CD4-positive, alpha-beta T cell treated with Interleukin-4 for 4 hours (primary cell): ENCODE measurements around the gene NALCN.
"Not testable (repeated sequence)": the region's sequence is repeated elsewhere in the genome, so short reads cannot be mapped to it uniquely, and the experiment has no call there.

Experiments
- DNase-seq: peaks from one replicate; pipeline ENCODE4 v3.0.0-alpha.2; 2020

Gene NALCN

DNA sequence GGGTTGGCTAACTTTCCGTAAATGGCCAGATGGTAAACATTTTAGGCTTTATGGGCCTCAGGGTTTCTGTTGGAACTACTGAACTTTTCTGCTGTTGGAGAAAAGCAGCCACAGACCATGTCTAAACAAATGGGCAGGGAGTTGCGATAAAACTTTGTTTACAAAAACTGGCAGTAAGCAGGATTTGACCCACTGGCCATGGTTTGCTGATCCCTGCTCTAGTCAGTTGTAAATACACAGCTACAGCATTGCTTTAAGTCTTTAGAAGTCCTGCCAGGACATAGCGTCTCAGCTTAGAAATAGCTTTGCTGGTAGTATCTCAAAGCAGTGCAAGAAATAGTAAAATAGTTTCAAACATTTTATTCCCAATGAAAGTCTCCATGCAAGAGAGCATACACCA, 88.4 kb downstream of the NALCN start:
- no peak for DNase-seq

DNA sequence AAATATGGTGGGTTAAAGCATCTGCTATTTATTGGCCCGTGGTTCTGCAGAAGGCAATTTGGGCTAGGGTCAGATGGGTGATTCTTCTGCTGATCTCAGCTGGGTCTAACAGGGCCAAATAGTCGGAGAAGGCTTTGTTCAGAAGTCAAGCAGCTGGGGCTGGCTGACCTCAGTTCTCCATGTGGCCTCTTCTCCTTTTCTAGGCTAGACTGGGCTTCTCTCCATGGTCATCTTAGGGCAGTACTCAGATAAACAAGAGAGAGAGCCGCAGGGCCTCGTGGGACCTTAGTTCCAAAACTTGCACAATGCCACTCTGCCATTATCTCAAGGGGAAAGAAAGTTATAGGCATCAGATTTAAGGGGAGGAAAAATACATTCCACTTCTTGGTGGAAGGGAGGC, 89.6 kb downstream of the NALCN start:
- no peak for DNase-seq

DNA sequence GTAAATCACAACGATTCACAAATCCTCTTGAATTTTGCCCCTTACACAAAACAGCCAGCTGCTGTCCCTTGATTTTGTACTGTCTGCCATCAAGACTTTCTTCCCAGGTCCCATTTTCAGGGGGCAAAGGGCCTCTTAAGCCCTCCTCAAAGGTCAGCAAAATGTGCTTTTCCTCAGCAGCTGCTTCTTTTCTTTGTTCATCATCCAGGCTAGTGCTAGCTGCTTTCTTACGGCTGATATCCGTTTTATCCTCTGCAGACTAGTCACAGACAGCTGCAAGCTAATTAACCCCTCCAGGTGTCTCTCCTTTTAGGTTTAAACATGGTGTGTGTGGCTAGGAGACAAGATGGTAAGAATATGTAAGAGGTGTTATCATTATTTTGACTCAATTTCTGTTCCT, 90.9 kb downstream of the NALCN start:
- DNase-seq = no peak

DNA sequence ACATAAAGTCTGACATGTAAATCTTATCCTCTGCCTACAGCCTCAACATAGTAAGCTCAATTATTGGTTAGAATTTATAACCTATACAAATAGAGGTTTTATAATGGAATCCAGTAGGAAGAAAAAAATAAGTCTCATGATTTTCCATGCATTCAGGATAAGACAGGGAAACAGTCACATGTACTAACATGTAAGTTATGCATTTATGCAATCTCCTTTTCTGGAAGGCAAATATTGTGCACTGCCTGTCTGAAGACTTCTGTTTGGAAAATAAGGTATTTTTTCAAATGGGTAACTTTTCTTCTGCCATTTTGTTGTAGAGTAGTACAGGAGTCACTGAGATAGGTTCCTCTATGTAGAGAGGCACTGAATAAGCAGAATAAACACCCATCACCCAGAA, 92.7 kb downstream of the NALCN start:
- no peak for DNase-seq

DNA sequence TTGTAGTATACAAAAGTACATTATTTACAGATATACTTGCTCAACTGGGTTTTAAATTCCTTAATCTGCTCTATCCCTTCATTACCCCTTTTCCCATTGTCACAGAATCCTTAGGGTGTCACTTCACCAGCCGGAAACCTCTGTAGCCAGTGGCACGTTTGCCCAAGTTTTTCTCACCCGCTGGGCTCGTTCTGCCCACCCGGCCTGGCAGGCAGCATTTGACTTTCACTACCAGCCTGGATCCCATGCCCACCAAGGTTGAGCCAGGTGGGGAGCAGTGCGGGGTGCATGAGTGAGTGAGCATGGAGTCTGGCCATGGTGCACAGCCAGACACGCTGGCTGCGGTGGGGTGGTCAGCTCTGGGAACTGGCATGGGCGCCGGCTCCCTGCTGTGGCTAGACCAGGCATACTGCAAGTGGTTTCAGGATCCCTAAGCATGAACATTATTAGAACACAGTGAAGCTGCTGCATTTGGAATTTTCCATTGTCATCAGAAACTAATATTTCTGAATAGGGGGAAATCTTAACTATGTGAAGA, 98.3 kb downstream of the NALCN start:
- no peak for DNase-seq

DNA sequence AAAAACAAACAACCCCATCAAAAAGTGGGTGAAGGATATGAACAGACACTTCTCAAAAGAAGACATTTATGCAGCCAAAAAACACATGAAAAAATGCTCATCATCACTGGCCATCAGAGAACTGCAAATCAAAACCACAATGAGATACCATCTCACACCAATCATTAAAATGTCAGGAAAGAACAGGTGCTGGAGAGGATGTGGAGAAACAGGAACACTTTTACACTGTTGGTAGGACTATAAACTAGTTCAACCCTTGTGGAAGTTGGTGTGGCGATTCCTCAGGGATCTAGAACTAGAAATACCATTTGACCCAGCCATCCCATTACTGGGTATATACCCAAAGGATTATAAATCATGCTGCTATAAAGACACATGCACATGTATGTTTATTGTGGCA, 102.8 kb downstream of the NALCN start:
- DNase-seq = not testable (repeated sequence)

DNA sequence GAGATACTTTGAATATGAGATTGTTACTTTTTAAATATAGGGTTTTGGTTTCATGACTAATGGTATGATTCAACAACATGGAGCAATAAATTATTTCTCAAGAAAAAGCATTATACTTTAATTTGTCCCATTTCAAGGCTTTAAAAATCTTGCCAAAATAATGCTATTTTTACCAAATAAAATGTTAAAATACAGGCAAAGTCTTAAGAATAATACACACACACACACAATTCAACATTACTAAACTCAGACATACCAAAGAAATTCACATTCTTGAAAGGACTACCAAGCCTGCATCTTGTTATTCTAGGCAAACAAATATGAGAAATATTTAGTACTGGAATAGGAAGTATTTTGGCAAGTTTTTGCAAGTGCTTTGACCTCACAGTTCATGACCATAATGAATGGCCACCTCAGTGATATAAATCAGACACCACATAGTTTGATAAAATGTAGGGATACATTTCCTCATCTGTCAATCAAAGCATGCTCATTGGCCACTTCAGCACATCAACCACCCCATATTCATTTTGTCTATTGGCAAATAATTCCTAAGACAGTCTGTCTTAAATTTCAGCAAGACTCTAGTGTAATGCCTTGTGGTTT, 107.2 kb downstream of the NALCN start:
- DNase-seq = no peak

DNA sequence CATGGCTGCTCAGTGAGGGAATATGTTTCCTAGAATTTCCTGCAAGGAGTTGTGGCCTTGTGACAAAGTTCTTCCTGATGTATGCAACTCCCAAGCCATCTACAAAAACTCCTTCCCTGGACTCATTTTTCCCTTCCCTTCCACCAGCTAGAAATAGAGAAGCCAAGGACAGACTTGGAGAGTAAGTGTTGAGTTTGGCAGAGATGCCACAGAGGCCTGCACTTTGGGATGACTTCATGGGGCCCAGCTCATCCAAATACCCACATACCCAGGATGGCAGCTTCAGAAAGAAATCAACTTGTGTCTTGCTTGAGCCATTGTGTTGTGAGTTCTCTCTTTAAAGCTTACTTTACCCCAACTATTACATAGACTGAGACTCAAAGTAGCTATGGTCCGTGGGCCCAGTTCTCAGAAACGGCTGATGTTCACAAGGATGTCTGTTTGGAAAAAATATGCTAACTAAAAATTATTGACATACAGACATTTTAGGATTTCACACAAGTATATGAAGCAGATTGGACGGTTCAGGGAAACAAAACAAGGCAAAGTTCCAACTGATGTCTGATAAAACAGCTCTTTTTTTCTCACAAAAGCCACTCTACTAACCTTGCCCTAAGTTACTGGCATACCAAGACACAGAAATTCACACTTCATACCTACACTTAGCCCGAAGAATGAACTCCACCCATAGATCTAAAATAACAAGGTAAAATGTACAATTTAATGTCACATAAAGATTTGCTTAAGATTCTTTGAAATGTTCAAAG, 107.9 kb downstream of the NALCN start:
- DNase-seq = no peak

DNA sequence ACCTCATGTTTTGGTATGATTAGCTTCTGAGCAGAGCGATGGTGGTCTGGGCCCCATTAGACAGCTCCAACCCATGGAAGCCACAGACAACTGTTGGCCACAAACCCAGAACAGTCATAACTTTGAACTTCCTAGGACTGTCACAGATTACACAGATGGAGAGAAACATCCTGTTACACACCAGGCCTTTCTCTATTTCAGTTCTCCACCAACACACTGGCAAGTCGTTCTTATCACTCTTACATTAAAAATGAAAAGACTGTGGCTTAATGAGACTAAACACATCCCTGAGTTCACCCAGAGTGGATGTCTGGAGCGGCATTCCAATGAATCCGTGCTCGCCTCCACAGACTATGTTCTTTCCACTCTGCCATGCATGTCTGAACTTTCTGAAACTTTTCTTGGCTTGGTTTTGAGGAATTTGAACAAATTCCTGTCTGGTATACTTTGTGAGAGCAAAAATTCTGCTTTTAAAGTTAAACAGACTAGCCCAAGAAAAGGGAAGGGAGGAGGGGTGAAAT, 109.1 kb downstream of the NALCN start:
- no peak for DNase-seq

DNA sequence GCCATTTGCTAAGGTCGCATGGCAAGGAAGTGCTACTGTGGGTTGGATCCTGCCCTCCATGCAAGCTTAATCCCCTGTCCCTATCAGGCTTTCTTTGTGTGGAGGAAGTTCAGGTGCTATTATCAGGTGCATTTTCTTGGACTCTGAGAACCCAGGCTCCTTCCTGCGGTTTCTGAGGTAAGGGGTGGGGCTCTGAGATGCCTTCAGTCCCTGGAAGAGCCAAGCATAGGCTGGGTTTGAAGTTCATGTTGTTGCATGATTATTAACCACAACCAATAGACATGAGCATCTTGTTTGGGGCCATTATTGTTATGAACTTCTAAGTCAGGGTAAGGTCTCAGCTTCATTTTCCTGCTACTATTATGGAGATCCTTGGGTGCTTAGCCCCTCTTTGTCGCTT, 109.5 kb downstream of the NALCN start:
- DNase-seq = no peak

DNA sequence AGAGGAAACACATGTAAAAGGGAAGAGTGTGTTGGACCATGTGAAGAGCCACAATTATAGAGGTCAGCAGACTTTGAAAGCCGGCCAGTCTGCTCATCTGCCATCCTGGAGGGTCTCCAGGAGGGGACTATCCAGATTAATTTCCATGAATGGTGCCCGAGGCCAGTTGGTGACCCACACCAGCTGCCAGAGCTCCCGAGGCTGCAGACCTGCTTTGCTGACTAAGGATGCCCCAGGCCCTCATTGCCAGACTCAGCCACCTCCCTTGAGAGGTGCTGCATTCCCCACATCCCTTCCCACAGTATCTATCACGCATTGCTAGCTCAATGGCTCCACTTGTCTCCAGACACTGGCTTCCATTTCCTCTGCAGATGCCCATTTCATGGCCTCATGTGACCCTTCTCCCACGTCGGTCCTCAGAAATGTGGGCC, 110.3 kb downstream of the NALCN start:
- DNase-seq = no peak

DNA sequence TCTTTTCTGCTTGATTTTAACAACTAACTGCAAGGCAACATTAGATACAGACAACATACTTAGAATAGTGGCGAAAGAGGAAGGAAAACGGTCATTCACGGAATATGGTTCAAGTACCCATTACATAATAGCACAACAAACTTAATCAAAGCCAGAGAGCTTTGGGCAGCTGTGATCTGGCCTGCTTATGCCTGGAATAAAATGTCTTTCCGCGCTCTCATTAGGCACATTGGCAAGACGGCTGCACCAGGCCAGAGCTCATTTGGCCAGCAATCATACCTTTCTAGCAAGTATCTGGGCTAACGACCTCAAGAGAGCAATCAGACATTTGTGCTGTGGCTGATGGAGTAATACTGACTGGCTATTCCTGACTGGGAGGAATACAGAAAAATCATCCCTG, 112.8 kb downstream of the NALCN start:
- no peak for DNase-seq

DNA sequence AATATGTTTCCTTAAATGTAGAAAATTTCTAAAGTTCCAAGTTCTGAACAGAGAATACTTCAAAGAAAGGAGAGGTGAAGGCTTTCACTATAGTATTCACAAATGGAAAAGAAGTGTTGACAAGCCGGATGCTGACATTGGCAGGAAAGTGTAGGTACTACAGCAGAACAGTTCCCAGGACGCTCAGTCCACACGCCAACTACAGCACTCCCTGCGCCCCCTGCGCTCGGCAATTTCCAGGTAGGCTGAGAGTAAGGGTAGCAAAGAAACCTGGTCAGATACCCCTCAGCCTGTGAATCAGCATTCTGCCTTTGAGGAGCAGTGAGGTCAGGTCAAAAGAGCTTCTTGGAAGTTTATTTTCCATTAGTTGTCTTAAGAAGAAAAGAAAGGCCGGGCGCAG, 115.3 kb downstream of the NALCN start:
- DNase-seq = no peak

DNA sequence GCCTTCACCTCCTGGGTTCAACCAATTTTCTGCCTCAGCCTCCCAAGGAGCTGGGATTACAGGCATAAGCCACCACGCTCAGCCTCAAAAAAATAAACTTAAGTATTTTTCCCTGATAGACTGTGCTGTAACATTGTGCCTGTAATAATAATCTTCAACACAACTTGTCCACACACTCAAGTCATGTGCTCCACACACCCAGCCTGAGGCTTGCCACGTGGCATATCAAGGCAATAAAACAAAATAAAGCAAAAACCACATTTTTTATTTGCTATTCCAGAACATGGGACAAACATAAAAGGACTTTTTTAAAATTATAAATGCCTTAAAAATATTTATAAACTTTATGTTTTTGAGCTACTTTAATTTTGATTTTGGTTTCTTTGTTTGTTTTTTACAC, 115.8 kb downstream of the NALCN start:
- DNase-seq = no peak

DNA sequence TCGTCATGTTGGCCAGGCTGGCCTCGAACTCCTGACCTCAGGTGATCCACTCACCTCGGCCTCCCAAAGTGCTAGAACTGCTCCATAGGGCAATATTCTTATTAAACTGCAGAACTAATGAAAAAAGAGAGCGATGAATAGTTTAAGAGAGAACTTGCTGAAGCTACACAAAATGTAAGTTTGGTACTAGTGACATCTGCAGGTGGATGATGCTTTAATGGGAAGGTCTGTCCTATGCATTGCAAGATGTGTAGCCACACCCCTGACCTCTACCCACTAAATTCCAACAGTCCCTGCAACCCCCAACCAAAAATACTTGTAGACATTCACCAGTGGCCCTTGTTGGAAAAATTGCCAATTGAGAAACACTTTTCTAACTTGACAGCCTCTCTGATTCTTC, 117.8 kb downstream of the NALCN start:
- DNase-seq = no peak

DNA sequence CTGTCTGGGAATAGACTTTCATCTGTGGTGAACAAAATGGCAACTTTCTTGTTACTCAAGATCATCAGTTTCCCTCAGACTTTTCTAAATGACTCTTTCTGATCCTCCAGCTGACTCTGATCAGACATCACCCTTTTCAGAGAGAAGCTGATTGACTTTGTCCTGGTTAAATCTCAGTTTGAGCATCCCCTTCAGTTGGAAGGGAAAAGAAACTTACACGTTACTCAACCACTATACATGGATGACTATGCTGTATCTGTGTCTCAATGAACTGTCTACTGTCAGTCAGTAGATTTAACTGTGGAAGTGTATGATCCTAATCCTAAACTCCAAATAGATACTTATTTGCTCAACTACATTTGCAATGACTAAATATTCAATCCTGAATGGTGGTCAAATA, 118.5 kb downstream of the NALCN start:
- DNase-seq = no peak

DNA sequence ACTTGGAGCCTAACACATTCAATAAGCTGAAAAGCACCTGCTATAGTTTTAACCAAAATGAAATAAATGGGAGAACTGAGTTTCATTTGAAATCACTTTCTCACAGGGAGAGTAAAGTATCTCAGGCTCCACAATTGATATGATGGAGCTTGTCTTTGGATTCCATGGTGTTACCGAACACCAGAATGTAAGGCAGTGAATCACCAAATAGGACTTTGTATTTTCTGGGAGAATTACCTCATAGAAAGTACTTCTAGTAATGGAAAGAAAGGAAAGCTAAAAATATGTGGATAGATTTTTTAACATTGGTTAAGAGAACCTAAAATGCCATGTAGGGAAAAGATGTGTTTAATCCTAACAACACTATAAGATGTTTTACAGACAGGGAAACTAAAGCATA, 123.6 kb downstream of the NALCN start:
- DNase-seq = no peak

DNA sequence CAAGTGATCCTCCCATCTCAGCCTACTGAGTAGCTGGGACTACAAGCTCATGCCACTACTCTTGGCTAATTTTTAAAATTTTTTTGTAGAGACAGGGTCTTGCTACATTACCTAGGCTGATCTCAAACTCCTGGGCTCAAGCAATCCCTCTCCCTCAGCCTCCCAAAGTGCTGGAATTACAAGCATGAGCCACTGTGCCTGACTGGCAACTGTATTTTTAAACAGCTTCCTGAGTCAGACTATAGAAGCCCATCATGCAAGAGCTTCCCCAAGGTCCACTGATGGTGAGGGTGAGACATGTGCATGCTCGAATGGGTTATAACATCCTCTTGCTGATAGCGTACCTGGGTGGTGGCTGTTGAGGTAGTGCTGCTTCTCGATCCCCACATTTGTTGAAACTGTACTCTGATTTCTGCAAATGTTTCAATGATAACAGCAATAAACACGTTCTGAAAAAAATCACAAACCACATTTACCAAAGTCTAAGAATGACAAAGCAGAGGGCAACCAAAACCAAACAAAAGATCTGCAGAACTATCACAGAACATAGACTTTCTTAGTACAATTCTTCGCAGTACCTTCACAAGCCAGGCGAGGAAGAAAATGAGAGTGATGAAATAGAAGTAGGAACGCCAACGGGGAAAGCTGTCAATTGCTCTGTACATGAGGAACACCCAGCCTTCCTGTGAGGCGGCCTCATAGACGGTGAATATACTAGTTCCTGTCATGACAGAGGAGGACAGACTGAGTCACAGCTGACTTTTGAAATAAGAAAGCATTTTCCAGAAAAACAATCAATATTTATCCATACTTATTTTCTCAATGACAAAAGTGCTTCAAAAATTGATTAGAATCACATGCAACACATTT, 124.4 kb downstream of the NALCN start:
- DNase-seq = no peak

DNA sequence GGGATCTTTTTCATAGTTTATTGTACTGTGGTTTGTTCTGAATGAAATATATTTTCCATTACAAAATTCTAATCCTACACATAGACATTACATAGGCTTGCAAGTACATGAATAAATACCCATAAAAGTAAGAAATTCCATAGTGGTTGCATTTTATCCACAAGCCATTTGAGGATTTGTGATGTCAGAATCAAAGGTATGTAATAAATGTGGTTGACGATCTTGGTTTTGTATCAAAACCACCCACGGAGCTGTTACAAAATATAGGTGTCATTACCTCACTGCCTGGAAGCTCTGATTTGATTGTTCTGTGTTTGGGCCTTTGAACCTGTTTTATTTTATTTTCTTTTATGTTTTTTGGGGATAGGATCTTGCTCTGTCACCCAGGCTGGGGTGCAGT, 125.1 kb downstream of the NALCN start:
- no peak for DNase-seq

DNA sequence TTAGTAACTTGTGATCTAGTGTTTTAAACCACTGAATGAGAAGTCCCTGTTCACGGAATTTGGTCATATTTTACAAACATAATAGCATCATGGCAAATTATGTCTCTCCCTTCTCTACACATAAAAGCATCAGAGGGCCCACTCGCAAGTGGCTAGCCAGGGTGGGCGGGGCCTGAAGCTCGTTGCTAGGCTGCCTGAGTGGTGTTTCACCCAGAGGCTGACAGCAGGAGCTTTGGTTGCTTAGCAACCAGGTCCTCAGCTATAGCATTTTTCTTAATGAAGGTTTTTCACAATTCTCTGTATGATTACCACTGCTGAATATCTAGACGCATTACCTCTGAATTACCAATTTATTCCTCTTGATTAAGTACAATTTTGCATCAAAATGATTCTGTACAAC, 126.5 kb downstream of the NALCN start:
- no peak for DNase-seq

DNA sequence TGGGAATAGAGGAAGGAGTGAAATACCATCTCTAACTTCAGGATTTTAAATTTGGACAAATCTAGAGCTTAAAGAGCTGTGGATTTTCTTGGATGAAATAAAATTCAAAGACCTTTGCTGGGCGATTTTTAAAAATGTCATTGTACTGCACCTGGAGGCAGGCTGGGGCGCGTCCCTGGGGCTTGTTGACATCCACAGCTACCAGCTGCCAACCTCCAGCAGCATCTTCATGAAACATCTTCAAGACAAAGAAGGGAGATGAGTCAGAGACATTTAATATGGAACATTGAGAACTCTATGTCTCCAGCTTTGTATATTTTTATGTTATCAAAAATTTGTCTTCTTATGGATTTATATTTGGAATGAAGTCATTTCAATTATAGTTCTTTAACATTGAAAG, 132.5 kb downstream of the NALCN start:
- no peak for DNase-seq

DNA sequence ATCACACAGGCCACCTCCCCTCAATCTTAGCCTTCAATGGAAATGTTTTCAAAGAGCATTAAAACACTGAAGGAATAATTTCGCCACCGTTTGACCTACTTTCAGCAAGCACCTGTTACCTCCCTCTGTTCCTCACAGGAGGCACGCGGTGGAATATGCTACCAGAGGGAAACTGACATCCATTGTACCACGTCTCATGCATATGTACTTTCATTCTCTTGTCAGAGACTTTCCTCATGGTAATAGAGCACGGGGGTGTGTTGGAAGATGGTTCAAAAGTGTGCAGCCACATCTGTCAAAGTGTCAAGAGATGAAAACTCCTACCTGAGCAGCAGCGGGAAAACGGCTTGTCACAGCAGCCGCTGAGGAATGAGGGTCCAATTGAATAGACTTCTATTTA, 143.4 kb downstream of the NALCN start:
- no peak for DNase-seq

DNA sequence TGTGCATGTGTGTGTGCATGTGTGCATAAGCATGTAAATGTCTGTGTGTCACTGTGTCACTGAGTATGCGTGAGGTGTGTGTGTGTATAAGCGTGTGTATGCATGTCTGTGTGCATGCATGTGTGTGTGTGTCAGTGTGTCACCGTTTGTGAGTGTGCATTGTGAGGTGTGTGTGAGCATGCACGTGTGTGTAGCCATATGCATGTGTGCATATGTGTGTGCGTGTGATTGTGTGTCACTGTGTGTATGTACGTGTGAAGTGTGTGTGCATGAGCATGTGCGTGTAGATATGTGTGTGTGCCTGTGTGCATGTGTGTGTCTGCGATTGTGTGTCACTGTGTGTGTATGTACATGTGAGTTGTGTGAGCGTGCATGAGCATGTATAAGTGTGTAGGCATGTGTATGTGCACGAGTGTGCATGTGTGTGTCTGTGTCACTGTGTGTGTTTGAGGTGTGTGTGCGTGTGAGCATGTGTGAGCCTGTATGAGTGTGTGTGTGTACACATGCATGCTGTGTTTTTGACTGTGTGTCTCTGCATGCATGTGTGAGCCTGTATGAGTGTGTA, 144.5 kb downstream of the NALCN start:
- DNase-seq = no peak
